CD4-positive, alpha-beta T cell treated with Interleukin-12 subunit alpha and Interleukin-12 subunit beta, for 1 hour (primary cell): ENCODE measurements around the gene SSRP1.
"Not testable (repeated sequence)": the region's sequence is repeated elsewhere in the genome, so short reads cannot be mapped to it uniquely, and the experiment has no call there.

Experiments
- DNase-seq: peaks from one replicate; pipeline ENCODE4 v3.0.0-alpha.2; 2020

The SSRP1 gene

GRCh38 chr11:57358991-57359390, 23.3 kb upstream of the SSRP1 start:
- DNase-seq, result no peak

GRCh38 chr11:57358543-57358961, 22.9 kb upstream of the SSRP1 start:
- DNase-seq, result no peak

GRCh38 chr11:57357856-57358255, 22.2 kb upstream of the SSRP1 start:
- DNase-seq, result no peak

GRCh38 chr11:57357310-57357709, 21.6 kb upstream of the SSRP1 start:
- DNase-seq, result no peak

- DNase-seq, result no peak
Measured at GRCh38 chr11:57356268-57356667, 20.6 kb upstream of the SSRP1 start.

GRCh38 chr11:57354699-57355098, 19.0 kb upstream of the SSRP1 start:
- DNase-seq, result no peak

- DNase-seq, result no peak
Measured at GRCh38 chr11:57353852-57354251, 18.2 kb upstream of the SSRP1 start.

GRCh38 chr11:57353446-57353845, 17.8 kb upstream of the SSRP1 start:
- no peak for DNase-seq

GRCh38 chr11:57353036-57353435, 17.3 kb upstream of the SSRP1 start:
- DNase-seq, result no peak

GRCh38 chr11:57349491-57350274, 14.0 kb upstream of the SSRP1 start:
- DNase-seq, result peak; percentile 60

- DNase-seq, result no peak
Measured at GRCh38 chr11:57348636-57349313, 13.1 kb upstream of the SSRP1 start.

GRCh38 chr11:57348052-57348451, 12.4 kb upstream of the SSRP1 start:
- DNase-seq, result no peak

GRCh38 chr11:57347336-57347735, 11.6 kb upstream of the SSRP1 start:
- no peak for DNase-seq

GRCh38 chr11:57345555-57346211, 10.0 kb upstream of the SSRP1 start:
- peak; percentile 74 for DNase-seq

- no peak for DNase-seq
Measured at GRCh38 chr11:57344826-57345225, 9.1 kb upstream of the SSRP1 start.

- DNase-seq, result no peak
Measured at GRCh38 chr11:57343825-57344224, 8.1 kb upstream of the SSRP1 start.

GRCh38 chr11:57342702-57343101, 7.0 kb upstream of the SSRP1 start:
- no peak for DNase-seq

- DNase-seq, result no peak
Measured at GRCh38 chr11:57341250-57341808, 5.6 kb upstream of the SSRP1 start.

- DNase-seq, result no peak
Measured at GRCh38 chr11:57340039-57340615, 4.4 kb upstream of the SSRP1 start.

GRCh38 chr11:57339328-57339727, 3.6 kb upstream of the SSRP1 start:
- DNase-seq, result no peak

- DNase-seq, result no peak
Measured at GRCh38 chr11:57338142-57338541, 2.5 kb upstream of the SSRP1 start, which contains the start of gene P2RX3. Gene P2RX3 (plus strand): TSS chr11:57338352. CDS start chr11:57338551, 199 bp downstream.

- not testable (repeated sequence) for DNase-seq
Measured at GRCh38 chr11:57336856-57337255, 1.2 kb upstream of the SSRP1 start.

GRCh38 chr11:57336111-57336666, 497 bp upstream of the SSRP1 start:
- no peak for DNase-seq
